ENCODE data around the gene PODN. TPM values are rescaled to one million over a fixed set of nuclear protein-coding genes. Genes with fewer than 3 reads are reported as not detected.

PODN gene
- total and polyA plus RNA-seq, 9 donors, result 72.8 to 254 (median 154) TPM

GRCh38 chr1:53025034-53025768 is 36.8 kb upstream of the PODN start:
- Histone ChIP-seq H3K9me3 (no peaks in the 10 kb centered on the region), H3K4me1 (ENCODE audit: insufficient read depth) (peaks cover 8% of the 10 kb centered on the region), H3K27me3 (no peaks in the 10 kb centered on the region), H3K36me3 (no peaks in the 10 kb centered on the region), H3K27ac (peak overlapping the region in 1 of 2 donors; percentile 71), H3K4me3 (no peak overlapping the region)
- intact Hi-C loops (cut with DNase I), result loop anchor here in 1 of 4 donors (5.0 kb wide), 1 partner anchor 37 kb away; the partner anchor contains the start of gene PODN
- TF ChIP-seq POLR2A (IDR thresholded peaks at IDR 0.05) (no peak), CTCF (IDR thresholded peaks at IDR 0.05) (no peak), EP300 (IDR thresholded peaks at IDR 0.05) (no peak)
- DNase-seq, result peak; percentile 70 to 80 (median 78)
- WGBS, 3 donors, result 5 to 21% (median 19%) methylated on average over 2 of the region's 2 CpGs

- WGBS, 3 donors, result 41 to 44% (median 43%) methylated on average over 2 of the region's 2 CpGs
- Histone ChIP-seq H3K27me3 (no peaks in the 10 kb centered on the region), H3K4me1 (ENCODE audit: insufficient read depth) (peaks cover 8% of the 10 kb centered on the region), H3K27ac (peak overlapping the region in 1 of 2 donors; percentile 71), H3K4me3 (no peak overlapping the region), H3K36me3 (no peaks in the 10 kb centered on the region), H3K9me3 (no peaks in the 10 kb centered on the region)
- no peak for DNase-seq
- intact Hi-C loops (cut with DNase I), result loop anchor here in 1 of 4 donors (5.0 kb wide), 1 partner anchor 37 kb away; the partner anchor contains the start of gene PODN
- TF ChIP-seq EP300 (IDR thresholded peaks at IDR 0.05), result no peak
- no peak for TF ChIP-seq CTCF (IDR thresholded peaks at IDR 0.05)
- no peak for TF ChIP-seq POLR2A (IDR thresholded peaks at IDR 0.05)
These were observed 36.3 kb upstream of the PODN start for GRCh38 chr1:53025769-53026112.

GRCh38 chr1:53026254-53026653 is 35.8 kb upstream of the PODN start:
- intact Hi-C loops (cut with DNase I), result loop anchor here in 1 of 4 donors (5.0 kb wide), 1 partner anchor 36 kb away; the partner anchor contains the start of gene PODN

GRCh38 chr1:53031732-53032131 is 30.3 kb upstream of the PODN start:
- no peaks in the 10 kb centered on the region for H3K4me1 ChIP-seq (ENCODE audit: insufficient read depth)
- TF ChIP-seq EP300 (IDR thresholded peaks at IDR 0.05), result no peak
- no peak for TF ChIP-seq CTCF (IDR thresholded peaks at IDR 0.05)
- no peak for TF ChIP-seq POLR2A (IDR thresholded peaks at IDR 0.05)
- no peak overlapping the region for H3K4me3 ChIP-seq
- no peak for DNase-seq
- no peaks in the 10 kb centered on the region for H3K27me3 ChIP-seq
- no peaks in the 10 kb centered on the region for H3K36me3 ChIP-seq
- intact Hi-C loops (cut with DNase I), result no loop called here
- WGBS, 3 donors, result 58 to 63% (median 61%) methylated on average over 1 of the region's 1 CpG
- no peaks in the 10 kb centered on the region for H3K9me3 ChIP-seq
- no peak overlapping the region for H3K27ac ChIP-seq

More at GRCh38 chr1:53026254-53026653, 35.8 kb upstream of the PODN start:
- H3K4me3 ChIP-seq, result no peak overlapping the region
- peaks cover 8% of the 10 kb centered on the region for H3K4me1 ChIP-seq (ENCODE audit: insufficient read depth)
- H3K27ac ChIP-seq, result peak overlapping the region in 1 of 2 donors; percentile 71
- no peak for TF ChIP-seq POLR2A (IDR thresholded peaks at IDR 0.05)
- TF ChIP-seq EP300 (IDR thresholded peaks at IDR 0.05), result no peak
- no peak for TF ChIP-seq CTCF (IDR thresholded peaks at IDR 0.05)
- DNase-seq, result no peak
- H3K36me3 ChIP-seq, result no peaks in the 10 kb centered on the region
- H3K27me3 ChIP-seq, result no peaks in the 10 kb centered on the region
- 31 to 48% (median 40%) methylated on average over 2 of the region's 2 CpGs for WGBS, 3 donors
- H3K9me3 ChIP-seq, result no peaks in the 10 kb centered on the region

Data from ovary (tissue), 9 donors.